ENCODE results near the gene SOS1.

DNA sequence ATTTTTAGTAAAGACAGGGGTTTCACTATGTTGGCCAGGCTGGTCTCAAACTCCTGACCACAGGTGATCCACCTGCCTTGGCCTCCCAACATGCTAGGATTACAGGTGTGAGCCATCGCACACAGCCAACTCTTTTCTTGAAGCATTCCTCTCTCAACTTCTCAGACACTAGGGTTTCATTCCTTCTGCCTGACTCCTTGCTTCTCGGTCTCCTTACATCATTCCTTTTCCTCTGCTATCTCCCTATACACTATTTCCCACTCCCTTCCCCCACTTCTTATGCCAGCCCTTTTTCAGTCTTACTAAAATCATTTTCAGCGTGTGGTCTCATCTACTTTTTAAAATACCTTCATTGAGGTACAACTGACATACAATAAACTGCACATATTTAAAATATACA lies 6.1 kb downstream of the SOS1 start:
- TF ChIP-seq ZNF274 (IDR thresholded peaks at IDR 0.05; ENCODE audit: low read depth, low read length): no peak
- no peak for TF ChIP-seq YY1 (IDR thresholded peaks at IDR 0.05; ENCODE audit: insufficient read depth, insufficient read length)
